HepG2 (cell line): Measurements from ENCODE around the gene CBX5. TPM values are rescaled to one million over a fixed set of nuclear protein-coding genes. Genes with fewer than 3 reads are reported as not detected.

Experiments used
- CEBPB ChIP-seq: IDR thresholded peaks from 2 replicates; pipeline ENCODE4 v1.6.1; 2011; ENCODE audit warnings: low read depth, low read length, improper control_type of control experiment, borderline replicate concordance
- ELF4 ChIP-seq: sonication (generic); formaldehyde crosslinking; IDR thresholded peaks from 2 replicates; pipeline ENCODE4 v1.5.0; 2020; ENCODE audit warnings: missing genetic modification reagents, mild to moderate bottlenecking, moderate library complexity, borderline replicate concordance
- GATAD1 ChIP-seq: IDR thresholded peaks from 2 replicates; pipeline ENCODE4 v1.6.1; 2016; ENCODE audit warnings: missing genetic modification reagents, missing compliant biosample characterization
- HNF4G ChIP-seq, 2 experiments: sonication (generic) in 1 of 2; formaldehyde crosslinking in 1 of 2; IDR thresholded peaks; 2 replicates each; pipeline versions ENCODE4 v1.4.0 to v1.6.1; 2011 to 2020; ENCODE audit warnings: borderline replicate concordance in 2 of 2, low read depth in 2 of 2, mild to moderate bottlenecking in 2 of 2, low read length in 1 of 2, missing genetic modification reagents in 1 of 2, moderate library complexity in 1 of 2
- HOXA3 ChIP-seq: sonication (generic); formaldehyde crosslinking; IDR thresholded peaks from 2 replicates; pipeline ENCODE4 v1.5.0; 2020; ENCODE audit warnings: missing genetic modification reagents
- KLF9 ChIP-seq: IDR thresholded peaks from 2 replicates; pipeline ENCODE4 v1.6.1; 2016; ENCODE audit warnings: low read depth
- MZF1 ChIP-seq: sonication (generic); formaldehyde crosslinking; IDR thresholded peaks from 2 replicates; pipeline ENCODE4 v1.8.1; 2023; ENCODE audit warnings: mild to moderate bottlenecking, missing genetic modification reagents, borderline replicate concordance
- NCOA2 ChIP-seq: sonication (generic); formaldehyde crosslinking; IDR thresholded peaks from 2 replicates; pipeline ENCODE4 v1.8.0; 2022; ENCODE audit warnings: inconsistent platforms
- PRPF4 ChIP-seq: fragments of 200-400 bp; formaldehyde crosslinking; IDR thresholded peaks from 2 replicates; pipeline ENCODE4 v1.6.1; 2016; ENCODE audit warnings: low read length, low read depth; ENCODE audit not compliant: poor library complexity, severe bottlenecking
- RBM22 ChIP-seq: fragments of 200-400 bp; formaldehyde crosslinking; optimal IDR thresholded peaks from 2 replicates; pipeline ENCODE3; 2017; ENCODE audit warnings: mild to moderate bottlenecking, low read length, moderate library complexity
- REPIN1 ChIP-seq: sonication (generic); formaldehyde crosslinking; IDR thresholded peaks from 2 replicates; pipeline ENCODE4 v1.8.0; 2022; ENCODE audit warnings: missing genetic modification reagents, low read depth, mild to moderate bottlenecking, borderline replicate concordance
- SAP130 ChIP-seq: IDR thresholded peaks from 2 replicates; pipeline ENCODE4 v1.6.1; 2016; ENCODE audit warnings: low read depth
- SMYD3 ChIP-seq: sonication (generic); formaldehyde crosslinking; IDR thresholded peaks from 2 replicates; pipeline ENCODE4 v1.8.1; 2023; ENCODE audit warnings: mild to moderate bottlenecking, missing genetic modification reagents
- SOX13 ChIP-seq, 3 experiments: fragments of 450-650 bp in 1 of 3; sonication (generic) in 1 of 3; formaldehyde crosslinking in 1 of 3; IDR thresholded peaks in 2 of 3; conservative IDR thresholded peaks in 1 of 3; 2 replicates each; pipeline versions ENCODE4 v1.5.0 to v1.6.1; 2016 to 2020; ENCODE audit warnings: antibody characterized with exemption in 1 of 3, mild to moderate bottlenecking in 1 of 3, missing compliant biosample characterization in 1 of 3, missing genetic modification reagents in 1 of 3, moderate library complexity in 1 of 3
- SPEN ChIP-seq: sonication (generic); formaldehyde crosslinking; IDR thresholded peaks from 2 replicates; pipeline ENCODE4 v1.5.1; 2020; ENCODE audit warnings: low read depth, mild to moderate bottlenecking, missing genetic modification reagents
- SRY ChIP-seq: sonication (generic); formaldehyde crosslinking; IDR thresholded peaks from 2 replicates; pipeline ENCODE4 v1.8.0; 2022; ENCODE audit warnings: mild to moderate bottlenecking, missing genetic modification reagents
- XRCC5 ChIP-seq: fragments of 200-400 bp; formaldehyde crosslinking; optimal IDR thresholded peaks from 2 replicates; pipeline ENCODE3; 2017; ENCODE audit warnings: mild to moderate bottlenecking, low read length
- ZNF101 ChIP-seq: sonication (generic); formaldehyde crosslinking; IDR thresholded peaks from 2 replicates; pipeline ENCODE4 v1.4.0; 2020; ENCODE audit warnings: mild to moderate bottlenecking, low read depth, missing genetic modification reagents, borderline replicate concordance
- polyA plus RNA-seq, 8 experiments: library from polyadenylated mRNA; depleted of rRNA in 3 of 8; stranded (reverse) in 7 of 8; unstranded in 1 of 8; fragments of >200 nt; fragmentation: Illumina TruSeq in 4 of 8; extraction: Trizol in 4 of 8; gene quantifications; 2 replicates each; pipeline versions ENCODE4 v1.2.1 to v1.2.3, GENCODE V29; 2011 to 2016; ENCODE audit warnings: low read depth in 4 of 8, missing spikeins in 1 of 8, mixed read lengths in 1 of 8; ENCODE audit not compliant: insufficient read depth in 1 of 8
- total RNA-seq, 5 experiments: library from RNA; depleted of rRNA; stranded (reverse); fragments of >200 nt; fragmentation: Illumina TruSeq; extraction: Trizol; gene quantifications; 2 replicates each; pipeline ENCODE4 v1.2.3, GENCODE V29; 2016; ENCODE audit warnings: low read depth in 1 of 5
- TF ChIP-seq, protein P1 (sequence below), 2 experiments: fragments of 450-650 bp in 1 of 2; sonication (generic) in 1 of 2; formaldehyde crosslinking in 1 of 2; IDR thresholded peaks; 2 replicates each; pipeline versions ENCODE4 v1.6.1 to v1.8.0; 2016 to 2022; ENCODE audit warnings: antibody characterized with exemption in 1 of 2, mild to moderate bottlenecking in 1 of 2, missing genetic modification reagents in 1 of 2

The CBX5 gene
- total and polyA plus RNA-seq, 2 of the 13 experiments (the other 11 are each of a cell fraction or from before 2014, with no cell fraction given): 16.0 to 22.2 TPM

- TF ChIP-seq XRCC5 (no peak), REPIN1 (peak; percentile 49), PRPF4 (no peak), SRY (CRISPR knock-in tag) (peak; percentile 79; the same call in 1 of the 2 replicates), RBM22 (peak; percentile 99), HOXA3 (CRISPR knock-in tag) (peak; percentile 75), SAP130 (CRISPR knock-in tag) (peak; percentile 68), ZNF101 (CRISPR knock-in tag) (no peak), GATAD1 (CRISPR knock-in tag) (peak; percentile 61; the same call in 1 of the 2 replicates), CEBPB (peak; percentile 42; the same call in 1 of the 2 replicates), MZF1 (no peak), NCOA2 (CRISPR knock-in tag) (0 out of 2 replicates have a peak, but pooled peaks have one; percentile 10), SMYD3 (CRISPR knock-in tag) (0 out of 2 replicates have a peak, but pooled peaks have one; percentile 11), SOX13 (IDR thresholded peaks at IDR 0.05) (no peak; the same call in 1 of the 2 replicates), SOX13 (CRISPR knock-in tag; conservative IDR thresholded peaks at IDR 0.05 in 1 of 2, IDR thresholded peaks at IDR 0.05 in 1 of 2) (peak in 1 of 2 experiments; percentile 42; a peak in 2 of 4 replicates), HNF4G (IDR thresholded peaks at IDR 0.05; ENCODE audit: borderline replicate concordance, low read depth, low read length) (peak; percentile 54; the same call in 1 of the 2 replicates), HNF4G (CRISPR knock-in tag; IDR thresholded peaks at IDR 0.05; ENCODE audit: borderline replicate concordance, low read depth) (no peak), ELF4 (CRISPR knock-in tag) (peak; percentile 86; the same call in 1 of the 2 replicates), SPEN (CRISPR knock-in tag) (peak; percentile 64; the same call in 1 of the 2 replicates), KLF9 (0 out of 2 replicates have a peak, but pooled peaks have one; percentile 26)
- TF ChIP-seq, protein P1, sequence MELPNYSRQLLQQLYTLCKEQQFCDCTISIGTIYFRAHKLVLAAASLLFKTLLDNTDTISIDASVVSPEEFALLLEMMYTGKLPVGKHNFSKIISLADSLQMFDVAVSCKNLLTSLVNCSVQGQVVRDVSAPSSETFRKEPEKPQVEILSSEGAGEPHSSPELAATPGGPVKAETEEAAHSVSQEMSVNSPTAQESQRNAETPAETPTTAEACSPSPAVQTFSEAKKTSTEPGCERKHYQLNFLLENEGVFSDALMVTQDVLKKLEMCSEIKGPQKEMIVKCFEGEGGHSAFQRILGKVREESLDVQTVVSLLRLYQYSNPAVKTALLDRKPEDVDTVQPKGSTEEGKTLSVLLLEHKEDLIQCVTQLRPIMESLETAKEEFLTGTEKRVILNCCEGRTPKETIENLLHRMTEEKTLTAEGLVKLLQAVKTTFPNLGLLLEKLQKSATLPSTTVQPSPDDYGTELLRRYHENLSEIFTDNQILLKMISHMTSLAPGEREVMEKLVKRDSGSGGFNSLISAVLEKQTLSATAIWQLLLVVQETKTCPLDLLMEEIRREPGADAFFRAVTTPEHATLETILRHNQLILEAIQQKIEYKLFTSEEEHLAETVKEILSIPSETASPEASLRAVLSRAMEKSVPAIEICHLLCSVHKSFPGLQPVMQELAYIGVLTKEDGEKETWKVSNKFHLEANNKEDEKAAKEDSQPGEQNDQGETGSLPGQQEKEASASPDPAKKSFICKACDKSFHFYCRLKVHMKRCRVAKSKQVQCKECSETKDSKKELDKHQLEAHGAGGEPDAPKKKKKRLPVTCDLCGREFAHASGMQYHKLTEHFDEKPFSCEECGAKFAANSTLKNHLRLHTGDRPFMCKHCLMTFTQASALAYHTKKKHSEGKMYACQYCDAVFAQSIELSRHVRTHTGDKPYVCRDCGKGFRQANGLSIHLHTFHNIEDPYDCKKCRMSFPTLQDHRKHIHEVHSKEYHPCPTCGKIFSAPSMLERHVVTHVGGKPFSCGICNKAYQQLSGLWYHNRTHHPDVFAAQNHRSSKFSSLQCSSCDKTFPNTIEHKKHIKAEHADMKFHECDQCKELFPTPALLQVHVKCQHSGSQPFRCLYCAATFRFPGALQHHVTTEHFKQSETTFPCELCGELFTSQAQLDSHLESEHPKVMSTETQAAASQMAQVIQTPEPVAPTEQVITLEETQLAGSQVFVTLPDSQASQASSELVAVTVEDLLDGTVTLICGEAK (IDR thresholded peaks at IDR 0.05): no peak
- TF ChIP-seq, protein P1 (CRISPR knock-in tag; IDR thresholded peaks at IDR 0.05): peak; percentile 78
Measured at GRCh38 chr12:54280468-54281260, 742 bp upstream of the CBX5 start, which contains the start of gene HNRNPA1 (continued).
